Measurements from ENCODE around the gene AHRR. TPM values are rescaled to one million over a fixed set of nuclear protein-coding genes. Genes with fewer than 3 reads are reported as not detected.
"Not testable (repeated sequence)": the region's sequence is repeated elsewhere in the genome, so short reads cannot be mapped to it uniquely, and the experiment has no call there.

AHRR gene
- total RNA-seq, 1 experiment from 2014 or later = 1.9 TPM

GRCh38 chr5:368183-369084 lies 46.9 kb downstream of the AHRR start:
- no peaks in the 10 kb centered on the region for H3K27me3 ChIP-seq (ENCODE audit: low read length)
- POLR2A ChIA-PET (ENCODE audit: unreplicated experiment) = no interaction called here
- H3K9me2 ChIP-seq (replicated peaks; ENCODE audit: low read length) = no peaks in the 10 kb centered on the region
- no peak overlapping the region for H2AFZ ChIP-seq (ENCODE audit: low read length)
- CTCF ChIA-PET = no interaction called here
- no peaks in the 10 kb centered on the region for H3F3A ChIP-seq (ENCODE audit: low read length, unreplicated experiment)
- no peak for DNase-seq
- H3K4me3 ChIP-seq (ENCODE audit: low read length) = no peak overlapping the region
- no peaks in the 10 kb centered on the region for H4K20me1 ChIP-seq (ENCODE audit: low read length)
- H3K27ac ChIP-seq (ENCODE audit: low read length) = no peak overlapping the region
- no peaks in the 10 kb centered on the region for H3K36me3 ChIP-seq (ENCODE audit: low read depth, low read length)
- H3K9me3 ChIP-seq (ENCODE audit: low read length) = no peaks in the 10 kb centered on the region
- H3K4me2 ChIP-seq (ENCODE audit: low read length) = no peak overlapping the region
- no peaks in the 10 kb centered on the region for H3K4me1 ChIP-seq (ENCODE audit: insufficient read depth, low read length)
- no peaks in the 10 kb centered on the region for H3K79me2 ChIP-seq (ENCODE audit: low read length)
- H3K9ac ChIP-seq (ENCODE audit: low read length) = no peak overlapping the region
- ATAC-seq = no peak
- TF ChIP-seq EZH2 (IDR thresholded peaks at IDR 0.05; ENCODE audit: low read length, unreplicated experiment) = no peak
- no peak for TF ChIP-seq CTCF (conservative IDR thresholded peaks at IDR 0.05; ENCODE audit: low read depth, low read length)
- no peak for TF ChIP-seq EZH2phosphoT487 (IDR thresholded peaks at IDR 0.05; ENCODE audit: borderline replicate concordance, low read length)
- no TSS peak for BruUV-seq (replicated peaks)
- intact Hi-C loops (cut with micrococcal nuclease) = no loop called here

- DNase-seq = no peak
- no peak overlapping the region for H3K4me2 ChIP-seq (ENCODE audit: low read length)
- BruUV-seq (replicated peaks) = no TSS peak
- H3F3A ChIP-seq (ENCODE audit: low read length, unreplicated experiment) = no peaks in the 10 kb centered on the region
- TF ChIP-seq EZH2 (IDR thresholded peaks at IDR 0.05; ENCODE audit: low read length, unreplicated experiment) (no peak), EZH2phosphoT487 (IDR thresholded peaks at IDR 0.05; ENCODE audit: borderline replicate concordance, low read length) (no peak), CTCF (conservative IDR thresholded peaks at IDR 0.05; ENCODE audit: low read depth, low read length) (no peak)
- no peak overlapping the region for H2AFZ ChIP-seq (ENCODE audit: low read length)
- no peaks in the 10 kb centered on the region for H3K79me2 ChIP-seq (ENCODE audit: low read length)
- no peaks in the 10 kb centered on the region for H3K36me3 ChIP-seq (ENCODE audit: low read depth, low read length)
- H3K4me3 ChIP-seq (ENCODE audit: low read length) = no peak overlapping the region
- no peak overlapping the region for H3K9ac ChIP-seq (ENCODE audit: low read length)
- POLR2A ChIA-PET (ENCODE audit: unreplicated experiment) = no interaction called here
- no peaks in the 10 kb centered on the region for H3K9me2 ChIP-seq (replicated peaks; ENCODE audit: low read length)
- H4K20me1 ChIP-seq (ENCODE audit: low read length) = no peaks in the 10 kb centered on the region
- no peaks in the 10 kb centered on the region for H3K9me3 ChIP-seq (ENCODE audit: low read length)
- H3K27ac ChIP-seq (ENCODE audit: low read length) = no peak overlapping the region
- intact Hi-C loops (cut with micrococcal nuclease) = no loop called here
- H3K4me1 ChIP-seq (ENCODE audit: insufficient read depth, low read length) = no peaks in the 10 kb centered on the region
- no peaks in the 10 kb centered on the region for H3K27me3 ChIP-seq (ENCODE audit: low read length)
- peak; percentile 42; the same call in 1 of the 2 replicates for ATAC-seq
- CTCF ChIA-PET = no interaction called here
These were observed 47.8 kb downstream of the AHRR start for GRCh38 chr5:369151-369868.

GRCh38 chr5:369869-370236 lies 48.3 kb downstream of the AHRR start:
- H3K4me2 ChIP-seq (ENCODE audit: low read length); BruUV-seq (replicated peaks); H3K79me2 ChIP-seq (ENCODE audit: low read length); CTCF ChIA-PET; H2AFZ ChIP-seq (ENCODE audit: low read length); DNase-seq; intact Hi-C loops (cut with micrococcal nuclease); H3K9me2 ChIP-seq (replicated peaks; ENCODE audit: low read length); H3K4me1 ChIP-seq (ENCODE audit: insufficient read depth, low read length); H3K4me3 ChIP-seq (ENCODE audit: low read length); ATAC-seq; H3K36me3 ChIP-seq (ENCODE audit: low read depth, low read length); H3K27ac ChIP-seq (ENCODE audit: low read length); H3K27me3 ChIP-seq (ENCODE audit: low read length); H3K9ac ChIP-seq (ENCODE audit: low read length); POLR2A ChIA-PET (ENCODE audit: unreplicated experiment); H4K20me1 ChIP-seq (ENCODE audit: low read length); H3F3A ChIP-seq (ENCODE audit: low read length, unreplicated experiment); H3K9me3 ChIP-seq (ENCODE audit: low read length): not testable (repeated sequence)
